Measurements from ENCODE around the gene REG1B. TPM values are rescaled to one million over a fixed set of nuclear protein-coding genes. Genes with fewer than 3 reads are reported as not detected.

REG1B gene
- polyA plus RNA-seq, 1 of the 3 experiments (the other 2 are of a cell fraction), result not detected

- no peak overlapping the region for H3K9ac ChIP-seq
- no peaks in the 10 kb centered on the region for H3K36me3 ChIP-seq (replicated peaks in 1 of 2; ENCODE audit: control insufficient read depth in 1 of 2, insufficient read depth in 2 of 2, low read length in 1 of 2)
- peak; percentile 7 for DNase-seq
- no peaks in the 10 kb centered on the region for H3K79me2 ChIP-seq (ENCODE audit: insufficient read depth)
- TF ChIP-seq TAF1 (IDR thresholded peaks at IDR 0.05; ENCODE audit: borderline replicate concordance, low read depth, low read length) (no peak), POLR2AphosphoS5 (IDR thresholded peaks at IDR 0.05; ENCODE audit: low read depth, low read length) (no peak), FOSL2 (IDR thresholded peaks at IDR 0.05; ENCODE audit: borderline replicate concordance, low read depth) (no peak), USF2 (IDR thresholded peaks at IDR 0.05; ENCODE audit: borderline replicate concordance, low read depth, low read length) (no peak), MXI1 (IDR thresholded peaks at IDR 0.05; ENCODE audit: low read depth, low read length) (no peak), SMC3 (IDR thresholded peaks at IDR 0.05; ENCODE audit: low read depth, low read length) (no peak), RCOR1 (IDR thresholded peaks at IDR 0.05; ENCODE audit: low read length) (no peak), GATA2 (CRISPR knock-in tag; IDR thresholded peaks at IDR 0.05) (no peak), NFIC (IDR thresholded peaks at IDR 0.05; ENCODE audit: borderline replicate concordance) (no peak), FOXJ3 (CRISPR knock-in tag; IDR thresholded peaks at IDR 0.05) (no peak), EZH2phosphoT487 (IDR thresholded peaks at IDR 0.05; ENCODE audit: borderline replicate concordance, low read depth) (no peak), JUND (IDR thresholded peaks at IDR 0.05) (no peak)
- TF ChIP-seq, protein P1, sequence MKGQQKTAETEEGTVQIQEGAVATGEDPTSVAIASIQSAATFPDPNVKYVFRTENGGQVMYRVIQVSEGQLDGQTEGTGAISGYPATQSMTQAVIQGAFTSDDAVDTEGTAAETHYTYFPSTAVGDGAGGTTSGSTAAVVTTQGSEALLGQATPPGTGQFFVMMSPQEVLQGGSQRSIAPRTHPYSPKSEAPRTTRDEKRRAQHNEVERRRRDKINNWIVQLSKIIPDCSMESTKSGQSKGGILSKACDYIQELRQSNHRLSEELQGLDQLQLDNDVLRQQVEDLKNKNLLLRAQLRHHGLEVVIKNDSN (IDR thresholded peaks at IDR 0.05; ENCODE audit: borderline replicate concordance, low read depth), result no peak
- H3K27me3 ChIP-seq (ENCODE audit: insufficient read depth), result no peaks in the 10 kb centered on the region
- H3K4me2 ChIP-seq, result no peak overlapping the region
- no peaks in the 10 kb centered on the region for H4K20me1 ChIP-seq (ENCODE audit: insufficient read depth)
- H3K4me1 ChIP-seq (ENCODE audit: control insufficient read depth in 1 of 2, insufficient read depth in 2 of 2, low read depth in 1 of 2, low read length in 1 of 2), result peaks cover 0 to 3% of the 10 kb centered on the region in 2 experiments; a peak in 2 of 4 replicates
- no peaks in the 10 kb centered on the region for H3F3A ChIP-seq (replicated peaks; ENCODE audit: insufficient read depth)
- CTCF ChIA-PET, result no interaction called here
- H3K4me3 ChIP-seq (ENCODE audit: low read depth in 2 of 2, low read length in 1 of 2), result no peak overlapping the region
- no peaks in the 10 kb centered on the region for H3K9me3 ChIP-seq
- POLR2A ChIA-PET, result no interaction called here
- no peak overlapping the region for H2AFZ ChIP-seq (ENCODE audit: low read depth)
- H3K27ac ChIP-seq (ENCODE audit: low read depth in 2 of 2, low read length in 1 of 2), result no peak overlapping the region
- H3K9me2 ChIP-seq, result no peaks in the 10 kb centered on the region
Observed at GRCh38 chr2:79083597-79084251, 4.1 kb downstream of the REG1B start.

GRCh38 chr2:79082987-79083386 is 4.8 kb downstream of the REG1B start:
- no peak for DNase-seq
- H2AFZ ChIP-seq (ENCODE audit: low read depth), result no peak overlapping the region
- no peaks in the 10 kb centered on the region for H3K9me3 ChIP-seq
- H3K9me2 ChIP-seq, result no peaks in the 10 kb centered on the region
- no peak overlapping the region for H3K4me3 ChIP-seq (ENCODE audit: low read depth in 2 of 2, low read length in 1 of 2)
- no peak overlapping the region for H3K27ac ChIP-seq (ENCODE audit: low read depth in 2 of 2, low read length in 1 of 2)
- no peaks in the 10 kb centered on the region for H3K79me2 ChIP-seq (ENCODE audit: insufficient read depth)
- 29% methylated on average over 2 of the region's 5 CpGs for WGBS (ENCODE audit: low lambda C conversion rate)
- H3K4me2 ChIP-seq, result no peak overlapping the region
- POLR2A ChIA-PET, result no interaction called here
- no peaks in the 10 kb centered on the region for H4K20me1 ChIP-seq (ENCODE audit: insufficient read depth)
- no peak overlapping the region for H3K9ac ChIP-seq
- H3F3A ChIP-seq (replicated peaks; ENCODE audit: insufficient read depth), result no peaks in the 10 kb centered on the region
- peaks cover 0 to 3% of the 10 kb centered on the region in 2 experiments; a peak in 2 of 4 replicates for H3K4me1 ChIP-seq (ENCODE audit: control insufficient read depth in 1 of 2, insufficient read depth in 2 of 2, low read depth in 1 of 2, low read length in 1 of 2)
- H3K27me3 ChIP-seq (ENCODE audit: insufficient read depth), result no peaks in the 10 kb centered on the region
- no peaks in the 10 kb centered on the region for H3K36me3 ChIP-seq (replicated peaks in 1 of 2; ENCODE audit: control insufficient read depth in 1 of 2, insufficient read depth in 2 of 2, low read length in 1 of 2)
- TF ChIP-seq, protein P2, sequence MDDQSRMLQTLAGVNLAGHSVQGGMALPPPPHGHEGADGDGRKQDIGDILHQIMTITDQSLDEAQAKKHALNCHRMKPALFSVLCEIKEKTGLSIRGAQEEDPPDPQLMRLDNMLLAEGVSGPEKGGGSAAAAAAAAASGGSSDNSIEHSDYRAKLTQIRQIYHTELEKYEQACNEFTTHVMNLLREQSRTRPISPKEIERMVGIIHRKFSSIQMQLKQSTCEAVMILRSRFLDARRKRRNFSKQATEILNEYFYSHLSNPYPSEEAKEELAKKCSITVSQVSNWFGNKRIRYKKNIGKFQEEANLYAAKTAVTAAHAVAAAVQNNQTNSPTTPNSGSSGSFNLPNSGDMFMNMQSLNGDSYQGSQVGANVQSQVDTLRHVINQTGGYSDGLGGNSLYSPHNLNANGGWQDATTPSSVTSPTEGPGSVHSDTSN (IDR thresholded peaks at IDR 0.05), result no peak
- TF ChIP-seq RXRA (IDR thresholded peaks at IDR 0.05; ENCODE audit: borderline replicate concordance, low read depth), result no peak
- TF ChIP-seq JUND (IDR thresholded peaks at IDR 0.05), result no peak
- no peak for TF ChIP-seq RAD21 (IDR thresholded peaks at IDR 0.05; ENCODE audit: low read length)
- TF ChIP-seq FOXJ3 (CRISPR knock-in tag; IDR thresholded peaks at IDR 0.05), result no peak
- TF ChIP-seq MXI1 (IDR thresholded peaks at IDR 0.05; ENCODE audit: low read depth, low read length), result no peak
- TF ChIP-seq, protein P3, sequence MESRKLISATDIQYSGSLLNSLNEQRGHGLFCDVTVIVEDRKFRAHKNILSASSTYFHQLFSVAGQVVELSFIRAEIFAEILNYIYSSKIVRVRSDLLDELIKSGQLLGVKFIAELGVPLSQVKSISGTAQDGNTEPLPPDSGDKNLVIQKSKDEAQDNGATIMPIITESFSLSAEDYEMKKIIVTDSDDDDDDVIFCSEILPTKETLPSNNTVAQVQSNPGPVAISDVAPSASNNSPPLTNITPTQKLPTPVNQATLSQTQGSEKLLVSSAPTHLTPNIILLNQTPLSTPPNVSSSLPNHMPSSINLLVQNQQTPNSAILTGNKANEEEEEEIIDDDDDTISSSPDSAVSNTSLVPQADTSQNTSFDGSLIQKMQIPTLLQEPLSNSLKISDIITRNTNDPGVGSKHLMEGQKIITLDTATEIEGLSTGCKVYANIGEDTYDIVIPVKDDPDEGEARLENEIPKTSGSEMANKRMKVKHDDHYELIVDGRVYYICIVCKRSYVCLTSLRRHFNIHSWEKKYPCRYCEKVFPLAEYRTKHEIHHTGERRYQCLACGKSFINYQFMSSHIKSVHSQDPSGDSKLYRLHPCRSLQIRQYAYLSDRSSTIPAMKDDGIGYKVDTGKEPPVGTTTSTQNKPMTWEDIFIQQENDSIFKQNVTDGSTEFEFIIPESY (IDR thresholded peaks at IDR 0.05; ENCODE audit: borderline replicate concordance, low read depth), result no peak
- no peak for TF ChIP-seq GATA2 (CRISPR knock-in tag; IDR thresholded peaks at IDR 0.05)
- CTCF ChIA-PET, result no interaction called here

Data from SK-N-SH (cell line).